WTC11 (cell line): Measurements from ENCODE around the gene ASB3. TPM values are rescaled to one million over a fixed set of nuclear protein-coding genes. Genes with fewer than 3 reads are reported as not detected.
A peak's percentile ranks its signal among the peaks of the same experiment; 100 is the strongest.

Source experiments
- ATAC-seq: fragments of 200-7000 bp; cut with Tn5 transposase; 2 replicates; pipeline ENCODE4 v1.10.0; 2021; ENCODE audit warnings: mild to moderate bottlenecking, moderate library complexity
- CTCF ChIA-PET: fragments of 300-600 bp; sonication (Branson Sonifier 250); formaldehyde crosslinking; loops from one replicate; lab custom pipeline; 2021; ENCODE audit warnings: antibody characterized with exemption; lab: Charles Lee
- POLR2A ChIA-PET: fragments of 350-600 bp; sonication (Branson Sonifier 250); formaldehyde crosslinking; loops from one replicate; lab custom pipeline; 2021; ENCODE audit warnings: antibody characterized with exemption; lab: Charles Lee
- DNase-seq: peaks from one replicate; pipeline ENCODE4 v3.0.0; 2021; ENCODE audit warnings: low spot score
- H3K27ac Mint-ChIP-seq: 2 replicates; pipeline ENCODE4 v1.8.0; 2021; ENCODE audit warnings: mixed read lengths
- H3K27me3 Mint-ChIP-seq: 2 replicates; pipeline ENCODE4 v1.8.0; 2021; ENCODE audit warnings: low read depth, mild to moderate bottlenecking, moderate library complexity, mixed read lengths
- H3K36me3 Mint-ChIP-seq: 2 replicates; pipeline ENCODE4 v1.8.0; 2021; ENCODE audit warnings: mixed read lengths
- H3K4me1 Mint-ChIP-seq: 2 replicates; pipeline ENCODE4 v1.8.0; 2022; ENCODE audit warnings: mixed read lengths
- H3K4me3 Mint-ChIP-seq: 2 replicates; pipeline ENCODE4 v1.8.0; 2021; ENCODE audit warnings: mild to moderate bottlenecking, moderate library complexity, mixed read lengths
- H3K9me3 Mint-ChIP-seq: 2 replicates; pipeline ENCODE4 v1.8.0; 2021; ENCODE audit warnings: mixed read lengths
- AFF4 ChIP-seq: sonication (generic); formaldehyde crosslinking; IDR thresholded peaks from 2 replicates; pipeline ENCODE4 v1.8.1; 2023; ENCODE audit warnings: mild to moderate bottlenecking, missing genetic modification reagents, borderline replicate concordance
- FOXJ3 ChIP-seq: sonication (generic); formaldehyde crosslinking; IDR thresholded peaks from 2 replicates; pipeline ENCODE4 v1.9.0; 2021; ENCODE audit warnings: missing genetic modification reagents, mild to moderate bottlenecking, borderline replicate concordance
- GRHL2 ChIP-seq: fragments of 250-450 bp; sonication (Bioruptor Pico); IDR thresholded peaks from 2 replicates; pipeline ENCODE4 v1.8.0; 2022; ENCODE audit warnings: mild to moderate bottlenecking, moderate library complexity; ENCODE audit not compliant: insufficient replicate concordance, severe bottlenecking
- JAZF1 ChIP-seq: fragments of 250-450 bp; sonication (Bioruptor Pico); IDR thresholded peaks from 2 replicates; pipeline ENCODE4 v1.9.0; 2021; ENCODE audit warnings: moderate library complexity, mild to moderate bottlenecking, inconsistent platforms
- KAT7 ChIP-seq: sonication (generic); formaldehyde crosslinking; IDR thresholded peaks from 2 replicates; pipeline ENCODE4 v1.8.1; 2023; ENCODE audit warnings: missing genetic modification reagents, mild to moderate bottlenecking, borderline replicate concordance
- MYBL2 ChIP-seq: sonication (generic); formaldehyde crosslinking; IDR thresholded peaks from 2 replicates; pipeline ENCODE4 v1.8.1; 2023; ENCODE audit warnings: mild to moderate bottlenecking, moderate library complexity, missing genetic modification reagents
- NFATC4 ChIP-seq: fragments of 250-450 bp; sonication (Bioruptor Pico); IDR thresholded peaks from 2 replicates; pipeline ENCODE4 v1.9.0; 2021; ENCODE audit warnings: mild to moderate bottlenecking
- PRDM15 ChIP-seq: sonication (generic); formaldehyde crosslinking; IDR thresholded peaks from 2 replicates; pipeline ENCODE4 v1.8.0; 2022; ENCODE audit warnings: missing genetic modification reagents
- SOX15 ChIP-seq: fragments of 250-450 bp; sonication (Bioruptor Pico); IDR thresholded peaks from 2 replicates; pipeline ENCODE4 v1.9.0; 2021; ENCODE audit warnings: mild to moderate bottlenecking
- TEAD1 ChIP-seq: sonication (generic); formaldehyde crosslinking; IDR thresholded peaks from 2 replicates; pipeline ENCODE4 v1.8.0; 2022; ENCODE audit warnings: mild to moderate bottlenecking, missing genetic modification reagents
- ZBTB43 ChIP-seq: sonication (generic); formaldehyde crosslinking; IDR thresholded peaks from 2 replicates; pipeline ENCODE4 v1.8.1; 2023; ENCODE audit warnings: mild to moderate bottlenecking, missing genetic modification reagents
- ZNF232 ChIP-seq: sonication (generic); formaldehyde crosslinking; IDR thresholded peaks from 2 replicates; pipeline ENCODE4 v1.8.0; 2022; ENCODE audit warnings: mild to moderate bottlenecking, missing genetic modification reagents
- ZNF396 ChIP-seq: fragments of 250-450 bp; sonication (Bioruptor Pico); IDR thresholded peaks from 2 replicates; pipeline ENCODE4 v1.8.0; 2021; ENCODE audit warnings: mild to moderate bottlenecking, moderate library complexity, borderline replicate concordance
- ZNF423 ChIP-seq: fragments of 250-450 bp; sonication (Bioruptor Pico); IDR thresholded peaks from 2 replicates; pipeline ENCODE4 v2.1.2; 2022; ENCODE audit warnings: mild to moderate bottlenecking, moderate library complexity
- total RNA-seq: library from RNA; stranded (reverse); gene quantifications from 3 replicates; pipeline ENCODE4 v1.2.3, GENCODE V29; 2021
- TF ChIP-seq, protein P1 (sequence below): sonication (generic); formaldehyde crosslinking; IDR thresholded peaks from 2 replicates; pipeline ENCODE4 v1.8.1; 2022; ENCODE audit warnings: low read depth, missing genetic modification reagents, borderline replicate concordance
- TF ChIP-seq, protein P2 (sequence below): sonication (generic); formaldehyde crosslinking; IDR thresholded peaks from 2 replicates; pipeline ENCODE4 v1.8.0; 2022; ENCODE audit warnings: mild to moderate bottlenecking, missing genetic modification reagents
- TF ChIP-seq, protein P3 (sequence below): sonication (generic); formaldehyde crosslinking; IDR thresholded peaks from 2 replicates; pipeline ENCODE4 v1.8.1; 2023; ENCODE audit warnings: mild to moderate bottlenecking, missing genetic modification reagents

The ASB3 gene
- total RNA-seq, 1 experiment from 2014 or later = 30.2 TPM

DNA sequence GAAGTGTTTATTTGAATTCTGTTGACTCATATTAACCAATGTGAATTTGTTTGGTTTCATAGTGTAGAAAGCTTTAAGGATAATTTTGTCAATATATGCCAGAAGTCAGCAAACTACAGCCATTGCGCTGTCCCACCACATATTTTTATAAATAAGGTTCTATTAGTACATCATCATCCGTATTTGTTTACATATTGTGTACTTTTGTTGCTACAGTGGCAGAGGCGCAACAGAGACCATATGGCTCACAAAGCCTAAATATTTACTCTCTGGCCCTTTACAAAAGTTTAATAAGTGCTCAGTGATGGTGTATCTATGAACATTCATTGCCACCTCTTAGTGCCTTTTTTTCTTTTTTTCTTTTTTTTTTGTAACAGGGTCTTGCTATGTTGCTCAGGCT lies 6.5 kb upstream of the ASB3 start (continued):
- TF ChIP-seq PRDM15 (CRISPR knock-in tag) = no peak
- no peak for TF ChIP-seq ZBTB43
- TF ChIP-seq MYBL2 (CRISPR knock-in tag) = no peak
- no peak for TF ChIP-seq NFATC4 (CRISPR knock-in tag)
- no peak for TF ChIP-seq SOX15 (CRISPR knock-in tag)

DNA sequence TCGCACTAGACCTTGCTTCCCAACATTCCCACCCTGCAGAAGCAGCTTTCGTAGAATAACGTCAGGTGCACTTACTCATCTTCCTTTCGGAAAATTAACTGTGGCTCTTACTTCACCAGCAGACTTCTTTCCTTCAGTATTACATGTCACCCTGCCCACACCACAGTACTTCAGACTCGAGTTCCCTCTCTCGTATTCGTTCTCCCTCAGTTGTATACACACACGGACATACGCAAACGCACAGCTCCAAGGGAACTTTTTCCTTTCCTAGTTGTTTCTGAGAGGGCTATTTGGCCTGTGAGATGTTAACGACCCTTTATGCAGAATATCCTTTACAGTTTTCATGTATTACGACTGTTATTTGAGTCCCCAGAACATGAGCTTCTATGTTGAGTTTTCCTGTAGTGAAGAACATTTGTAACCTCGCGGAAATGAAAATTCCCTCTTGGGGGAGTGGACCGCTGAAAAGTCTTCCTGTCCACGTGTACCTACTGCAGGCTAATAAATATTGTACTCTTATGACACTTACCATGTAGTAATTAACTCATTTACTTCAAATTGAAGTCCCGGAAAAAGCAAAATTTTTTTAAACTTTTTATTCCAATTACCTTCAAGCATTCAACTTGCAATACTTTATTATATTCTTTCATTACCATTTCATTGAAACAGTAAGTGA lies 999 bp upstream of the ASB3 start:
- POLR2A ChIA-PET = no interaction called here
- Mint-ChIP-seq H3K27ac (peak overlapping the region; percentile 96), H3K36me3 (no peaks in the 10 kb centered on the region), H3K4me3 (peak overlapping the region; percentile 98), H3K9me3 (no peaks in the 10 kb centered on the region), H3K4me1 (peaks cover 36% of the 10 kb centered on the region), H3K27me3 (no peaks in the 10 kb centered on the region)
- CTCF ChIA-PET = no interaction called here
- DNase-seq (no peak), ATAC-seq (no peak)
- TF ChIP-seq, protein P1, sequence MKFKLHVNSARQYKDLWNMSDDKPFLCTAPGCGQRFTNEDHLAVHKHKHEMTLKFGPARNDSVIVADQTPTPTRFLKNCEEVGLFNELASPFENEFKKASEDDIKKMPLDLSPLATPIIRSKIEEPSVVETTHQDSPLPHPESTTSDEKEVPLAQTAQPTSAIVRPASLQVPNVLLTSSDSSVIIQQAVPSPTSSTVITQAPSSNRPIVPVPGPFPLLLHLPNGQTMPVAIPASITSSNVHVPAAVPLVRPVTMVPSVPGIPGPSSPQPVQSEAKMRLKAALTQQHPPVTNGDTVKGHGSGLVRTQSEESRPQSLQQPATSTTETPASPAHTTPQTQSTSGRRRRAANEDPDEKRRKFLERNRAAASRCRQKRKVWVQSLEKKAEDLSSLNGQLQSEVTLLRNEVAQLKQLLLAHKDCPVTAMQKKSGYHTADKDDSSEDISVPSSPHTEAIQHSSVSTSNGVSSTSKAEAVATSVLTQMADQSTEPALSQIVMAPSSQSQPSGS = no peak
- TF ChIP-seq AFF4 (CRISPR knock-in tag) = no peak
- no peak for TF ChIP-seq TEAD1 (CRISPR knock-in tag)
- no peak for TF ChIP-seq FOXJ3 (CRISPR knock-in tag)
- no peak for TF ChIP-seq ZNF232 (CRISPR knock-in tag)
- TF ChIP-seq, protein P2, sequence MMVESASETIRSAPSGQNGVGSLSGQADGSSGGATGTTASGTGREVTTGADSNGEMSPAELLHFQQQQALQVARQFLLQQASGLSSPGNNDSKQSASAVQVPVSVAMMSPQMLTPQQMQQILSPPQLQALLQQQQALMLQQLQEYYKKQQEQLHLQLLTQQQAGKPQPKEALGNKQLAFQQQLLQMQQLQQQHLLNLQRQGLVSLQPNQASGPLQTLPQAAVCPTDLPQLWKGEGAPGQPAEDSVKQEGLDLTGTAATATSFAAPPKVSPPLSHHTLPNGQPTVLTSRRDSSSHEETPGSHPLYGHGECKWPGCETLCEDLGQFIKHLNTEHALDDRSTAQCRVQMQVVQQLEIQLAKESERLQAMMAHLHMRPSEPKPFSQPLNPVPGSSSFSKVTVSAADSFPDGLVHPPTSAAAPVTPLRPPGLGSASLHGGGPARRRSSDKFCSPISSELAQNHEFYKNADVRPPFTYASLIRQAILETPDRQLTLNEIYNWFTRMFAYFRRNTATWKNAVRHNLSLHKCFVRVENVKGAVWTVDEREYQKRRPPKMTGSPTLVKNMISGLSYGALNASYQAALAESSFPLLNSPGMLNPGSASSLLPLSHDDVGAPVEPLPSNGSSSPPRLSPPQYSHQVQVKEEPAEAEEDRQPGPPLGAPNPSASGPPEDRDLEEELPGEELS (CRISPR knock-in tag) = no peak
- no peak for TF ChIP-seq KAT7 (CRISPR knock-in tag)
- no peak for TF ChIP-seq GRHL2 (CRISPR knock-in tag)
- TF ChIP-seq ZNF396 (CRISPR knock-in tag) = no peak
- no peak for TF ChIP-seq JAZF1 (CRISPR knock-in tag)
- TF ChIP-seq ZNF423 (CRISPR knock-in tag) = no peak
- TF ChIP-seq PRDM15 (CRISPR knock-in tag) = no peak
- TF ChIP-seq, protein P3, sequence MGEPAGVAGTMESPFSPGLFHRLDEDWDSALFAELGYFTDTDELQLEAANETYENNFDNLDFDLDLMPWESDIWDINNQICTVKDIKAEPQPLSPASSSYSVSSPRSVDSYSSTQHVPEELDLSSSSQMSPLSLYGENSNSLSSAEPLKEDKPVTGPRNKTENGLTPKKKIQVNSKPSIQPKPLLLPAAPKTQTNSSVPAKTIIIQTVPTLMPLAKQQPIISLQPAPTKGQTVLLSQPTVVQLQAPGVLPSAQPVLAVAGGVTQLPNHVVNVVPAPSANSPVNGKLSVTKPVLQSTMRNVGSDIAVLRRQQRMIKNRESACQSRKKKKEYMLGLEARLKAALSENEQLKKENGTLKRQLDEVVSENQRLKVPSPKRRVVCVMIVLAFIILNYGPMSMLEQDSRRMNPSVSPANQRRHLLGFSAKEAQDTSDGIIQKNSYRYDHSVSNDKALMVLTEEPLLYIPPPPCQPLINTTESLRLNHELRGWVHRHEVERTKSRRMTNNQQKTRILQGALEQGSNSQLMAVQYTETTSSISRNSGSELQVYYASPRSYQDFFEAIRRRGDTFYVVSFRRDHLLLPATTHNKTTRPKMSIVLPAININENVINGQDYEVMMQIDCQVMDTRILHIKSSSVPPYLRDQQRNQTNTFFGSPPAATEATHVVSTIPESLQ (CRISPR knock-in tag) = no peak
